ENCODE measurements around the gene EEF1AKMT3. TPM values are rescaled to one million over a fixed set of nuclear protein-coding genes. Genes with fewer than 3 reads are reported as not detected.
"Not testable (repeated sequence)": the region's sequence is repeated elsewhere in the genome, so short reads cannot be mapped to it uniquely, and the experiment has no call there.

Gene EEF1AKMT3
- total RNA-seq, 4 donors from 2014 or later = 1.9 to 6.7 (median 4.3) TPM

GRCh38 chr12:57771236-57771872 lies 1.1 kb upstream of the EEF1AKMT3 start:
- Histone ChIP-seq H3K36me3 (no peaks in the 10 kb centered on the region), H3K4me1 (peaks cover 9 to 31% (median 26%) of the 10 kb centered on the region in 4 donors), H3K27ac (peak overlapping the region; percentile 92 to 98 (median 94)), H3K27me3 (peaks cover 12% of the 10 kb centered on the region), H3K4me3 (peak overlapping the region; percentile 62 to 95 (median 75)), H3K9me3 (no peaks in the 10 kb centered on the region)
- in situ Hi-C loops (cut with MboI; ENCODE audit: low pct_ligation_motif_present in 1 of 4, low pct_unique_long_range_greater_than_20kb in 1 of 4, low sequenced_read_pairs in 3 of 4) (no loop called here), intact Hi-C loops (cut with DNase I; ENCODE audit: low total_unique reads) (no loop called here)
- DNase-seq = peak; percentile 91
- TF ChIP-seq EP300 (IDR thresholded peaks at IDR 0.05; ENCODE audit: low read depth) (no peak), POLR2AphosphoS5 (IDR thresholded peaks at IDR 0.05) (no peak), CTCF (IDR thresholded peaks at IDR 0.05) (no peak), POLR2A (IDR thresholded peaks at IDR 0.05) (no peak)
- 0 to 2% methylated on average over 2 to 16 of the region's 16 CpGs for WGBS, 2 donors (ENCODE audit: low coverage in 1 of 2)

DNA sequence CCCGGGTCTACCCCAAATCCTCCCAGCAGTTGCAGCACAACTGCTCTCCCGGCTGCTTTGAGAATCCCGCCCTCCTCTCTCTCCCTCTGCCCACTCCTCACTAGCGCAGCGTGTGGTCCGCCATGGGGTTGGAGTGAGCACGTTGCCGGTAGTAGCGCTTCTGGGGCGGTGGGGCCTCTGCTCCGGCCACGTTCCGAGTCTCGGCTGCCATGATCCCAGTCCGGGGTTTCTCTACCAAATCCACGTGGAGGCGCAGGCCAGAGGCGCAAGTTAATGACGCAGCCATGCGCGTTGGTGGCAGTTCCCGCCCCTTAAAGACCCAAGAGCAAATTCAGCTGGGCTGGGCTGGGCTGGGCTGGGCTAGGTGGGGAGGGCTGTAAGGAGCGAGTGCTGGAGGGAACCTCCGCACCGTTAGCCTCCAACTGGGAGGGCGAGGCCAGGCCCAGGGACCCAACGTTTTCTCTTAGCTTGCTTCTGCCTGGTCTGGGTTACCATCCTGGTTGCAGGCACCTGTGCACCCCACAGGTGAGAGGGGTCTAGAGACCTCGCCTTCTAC lies 463 bp upstream of the EEF1AKMT3 start, which contains the start of gene METTL1:
Gene METTL1 (minus strand): TSS at position 233 of the 556 bp plus-strand sequence. CDS start 22 bp downstream, at position 211.
- peak in 2 of 3 donors; percentile 42 to 70 for TF ChIP-seq POLR2AphosphoS5 (IDR thresholded peaks at IDR 0.05)
- TF ChIP-seq CTCF (IDR thresholded peaks at IDR 0.05) = no peak
- TF ChIP-seq EP300 (IDR thresholded peaks at IDR 0.05; ENCODE audit: low read depth) = no peak
- TF ChIP-seq POLR2A (IDR thresholded peaks at IDR 0.05) = peak; percentile 49
- Histone ChIP-seq H3K9me3 (no peaks in the 10 kb centered on the region), H3K4me1 (peaks cover 9 to 25% (median 20%) of the 10 kb centered on the region in 4 donors), H3K27me3 (peaks cover 6% of the 10 kb centered on the region), H3K27ac (peak within 1 kb of the TSS; percentile 92 to 98 (median 94)), H3K4me3 (peak within 1 kb of the TSS; percentile 62 to 95 (median 75)), H3K36me3 (no peaks in the 10 kb centered on the region)
- intact Hi-C loops (cut with DNase I; ENCODE audit: low total_unique reads) = no loop called here
- in situ Hi-C loops (cut with MboI; ENCODE audit: low pct_ligation_motif_present in 1 of 4, low pct_unique_long_range_greater_than_20kb in 1 of 4, low sequenced_read_pairs in 3 of 4) = no loop called here
- peak; percentile 96 for DNase-seq
- 0% methylated on average over 18 of the region's 28 CpGs; no CpG with 5 or more reads in 1 of the 2 donors for WGBS, 2 donors (ENCODE audit: low coverage in 1 of 2)

DNA sequence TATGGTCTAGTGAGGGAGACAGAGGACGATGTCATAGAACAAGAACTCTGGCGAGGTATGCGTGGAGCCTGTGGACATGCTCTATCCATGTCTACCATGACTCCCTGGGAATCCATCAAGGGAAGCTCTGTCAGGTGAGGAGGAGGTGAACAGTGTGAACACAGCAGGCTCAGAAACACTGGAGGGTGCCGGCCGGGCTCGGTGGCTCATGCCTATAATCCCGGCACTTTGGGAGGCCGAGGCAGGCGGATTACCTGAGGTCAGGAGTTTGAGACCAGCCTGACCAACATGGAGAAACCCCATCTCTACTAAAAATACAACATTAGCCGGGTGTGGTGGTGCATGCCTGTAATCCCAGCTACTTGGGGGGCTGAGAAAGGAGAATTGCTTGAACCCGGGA lies 2.2 kb downstream of the EEF1AKMT3 start:
- DNase-seq; intact Hi-C loops (cut with DNase I; ENCODE audit: low total_unique reads); H3K9me3 ChIP-seq; H3K27ac ChIP-seq; in situ Hi-C loops (cut with MboI; ENCODE audit: low pct_ligation_motif_present in 1 of 4, low pct_unique_long_range_greater_than_20kb in 1 of 4, low sequenced_read_pairs in 3 of 4); H3K27me3 ChIP-seq; H3K4me3 ChIP-seq; H3K36me3 ChIP-seq: not testable (repeated sequence)
- 94 to 95% methylated on average over 10 to 11 of the region's 11 CpGs for WGBS, 2 donors (ENCODE audit: low coverage in 1 of 2)
- peaks cover 9 to 23% (median 17%) of the 10 kb centered on the region in 4 donors for H3K4me1 ChIP-seq

GRCh38 chr12:57775044-57775443 lies 2.6 kb downstream of the EEF1AKMT3 start:
- peaks cover 9 to 23% (median 17%) of the 10 kb centered on the region in 4 donors for H3K4me1 ChIP-seq
- no peak overlapping the region for H3K27ac ChIP-seq
- no peaks in the 10 kb centered on the region for H3K36me3 ChIP-seq
- no peaks in the 10 kb centered on the region for H3K9me3 ChIP-seq
- TF ChIP-seq CTCF (IDR thresholded peaks at IDR 0.05) (no peak), EP300 (IDR thresholded peaks at IDR 0.05; ENCODE audit: low read depth) (no peak), POLR2A (IDR thresholded peaks at IDR 0.05) (no peak), POLR2AphosphoS5 (IDR thresholded peaks at IDR 0.05) (no peak)
- WGBS, 2 donors (ENCODE audit: low coverage in 1 of 2) = 80 to 87% methylated on average over 3 of the region's 3 CpGs
- DNase-seq = no peak
- no peaks in the 10 kb centered on the region for H3K27me3 ChIP-seq
- no peak overlapping the region for H3K4me3 ChIP-seq
- in situ Hi-C loops (cut with MboI; ENCODE audit: low pct_ligation_motif_present in 1 of 4, low pct_unique_long_range_greater_than_20kb in 1 of 4, low sequenced_read_pairs in 3 of 4) (no loop called here), intact Hi-C loops (cut with DNase I; ENCODE audit: low total_unique reads) (no loop called here)
